ENCODE data around the gene ASAH2.
"Not testable (repeated sequence)": the region's sequence is repeated elsewhere in the genome, so short reads cannot be mapped to it uniquely, and the experiment has no call there.

The ASAH2 gene

GRCh38 chr10:50279489-50279888 lies 28.2 kb upstream of the ASAH2 start:
- peak; percentile 60 for DNase-seq (ENCODE audit: low read depth)
- no peak overlapping the region for H3K4me3 ChIP-seq (ENCODE audit: low read length)
- TF ChIP-seq CTCF (IDR thresholded peaks at IDR 0.05; ENCODE audit: insufficient read depth, low read depth, low read length, missing control alignments): no peak

GRCh38 chr10:50275650-50276235 lies 24.4 kb upstream of the ASAH2 start:
- peak; percentile 38 for DNase-seq (ENCODE audit: low read depth)
- peak; percentile 61 for TF ChIP-seq CTCF (IDR thresholded peaks at IDR 0.05; ENCODE audit: insufficient read depth, low read depth, low read length, missing control alignments)
- no peak overlapping the region for H3K4me3 ChIP-seq (ENCODE audit: low read length)

GRCh38 chr10:50272531-50272930 lies 21.2 kb upstream of the ASAH2 start:
- no peak for DNase-seq (ENCODE audit: low read depth)
- H3K4me3 ChIP-seq (ENCODE audit: low read length): no peak overlapping the region
- TF ChIP-seq CTCF (IDR thresholded peaks at IDR 0.05; ENCODE audit: insufficient read depth, low read depth, low read length, missing control alignments): no peak

- no peak overlapping the region for H3K4me3 ChIP-seq (ENCODE audit: low read length)
- TF ChIP-seq CTCF (IDR thresholded peaks at IDR 0.05; ENCODE audit: insufficient read depth, low read depth, low read length, missing control alignments): no peak
- DNase-seq (ENCODE audit: low read depth): no peak
Measured at GRCh38 chr10:50271564-50272250, 20.4 kb upstream of the ASAH2 start.

GRCh38 chr10:50267877-50268276 lies 16.6 kb upstream of the ASAH2 start:
- not testable (repeated sequence) for DNase-seq (ENCODE audit: low read depth); H3K4me3 ChIP-seq (ENCODE audit: low read length)

- DNase-seq (ENCODE audit: low read depth): not testable (repeated sequence)
Measured at GRCh38 chr10:50262625-50263024, 11.3 kb upstream of the ASAH2 start.

GRCh38 chr10:50260791-50261281 lies 9.5 kb upstream of the ASAH2 start:
- peak; percentile 52 for DNase-seq (ENCODE audit: low read depth)
- no peak overlapping the region for H3K4me3 ChIP-seq (ENCODE audit: low read length)
- TF ChIP-seq CTCF (IDR thresholded peaks at IDR 0.05; ENCODE audit: insufficient read depth, low read depth, low read length, missing control alignments): no peak

More at GRCh38 chr10:50262625-50263024, 11.3 kb upstream of the ASAH2 start:
- H3K4me3 ChIP-seq (ENCODE audit: low read length): not testable (repeated sequence)

- no peak for DNase-seq (ENCODE audit: low read depth)
- no peak overlapping the region for H3K4me3 ChIP-seq (ENCODE audit: low read length)
- no peak for TF ChIP-seq CTCF (IDR thresholded peaks at IDR 0.05; ENCODE audit: insufficient read depth, low read depth, low read length, missing control alignments)
Measured at GRCh38 chr10:50254479-50254878, 3.2 kb upstream of the ASAH2 start.
